ENCODE results near the gene GABARAP. TPM values are rescaled to one million over a fixed set of nuclear protein-coding genes. Genes with fewer than 3 reads are reported as not detected.

GABARAP gene
- total and polyA plus RNA-seq, 2 of the 4 experiments (the other 2 are of a cell fraction), result 77.8 to 780 TPM

DNA sequence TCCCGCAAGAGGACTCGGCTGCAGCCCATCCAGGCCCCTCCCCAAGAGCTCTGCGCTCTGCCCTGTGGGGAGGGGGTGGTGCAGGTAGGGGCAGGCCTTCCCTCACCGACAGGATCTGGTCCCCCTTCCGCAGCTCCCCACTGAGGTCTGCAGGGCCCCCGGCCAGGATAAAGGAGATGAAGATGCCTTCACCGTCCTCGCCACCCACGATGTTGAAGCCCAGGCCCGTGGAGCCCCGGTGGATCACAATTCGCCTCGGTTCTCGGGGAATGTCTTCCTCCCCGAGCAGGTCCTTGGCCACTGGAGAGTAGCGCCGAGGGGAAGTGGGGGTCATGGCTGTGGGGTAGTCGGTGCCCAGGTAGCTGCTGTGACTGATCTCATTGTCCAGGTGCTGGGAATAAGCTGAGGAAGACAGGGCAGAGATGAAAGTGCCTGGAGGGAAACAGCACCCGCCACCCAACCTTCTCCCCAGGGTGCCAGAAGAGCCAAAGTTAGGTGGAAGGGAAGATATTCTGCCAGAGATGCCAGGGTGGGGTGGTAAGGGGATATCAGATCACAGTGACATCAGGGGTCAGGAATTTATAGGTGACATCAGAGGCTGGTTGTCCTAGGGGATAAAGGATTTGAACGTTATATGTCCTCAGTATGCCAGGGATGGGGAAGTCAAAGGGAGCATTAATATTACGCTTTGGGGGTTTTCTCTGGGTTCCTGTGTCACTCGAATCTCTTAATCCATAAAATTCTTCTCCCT lies 45.4 kb downstream of the GABARAP start:
- Histone ChIP-seq H2BK5ac (ENCODE audit: low read depth, low read length, poor library complexity, severe bottlenecking) (no peak overlapping the region), H2BK20ac (ENCODE audit: low read depth, low read length) (no peak overlapping the region), H2AK9ac (replicated peaks; ENCODE audit: low read depth, low read length, poor library complexity) (peak overlapping the region; percentile 37), H3K4ac (ENCODE audit: low read depth, low read length) (no peak overlapping the region), H4K8ac (ENCODE audit: low read depth in 2 of 2, low read length in 2 of 2) (no peak overlapping the region), H3K9ac (ENCODE audit: low read depth, low read length) (no peak overlapping the region), H3K14ac (replicated peaks; ENCODE audit: low read depth, low read length) (no peak overlapping the region), H3K4me2 (ENCODE audit: low read depth, low read length) (no peak overlapping the region), H4K20me1 (ENCODE audit: insufficient read depth, low read length) (peaks cover 3% of the 10 kb centered on the region; the same call in 1 of the 2 replicates), H3K27ac (ENCODE audit: insufficient read depth, low read length) (no peak overlapping the region), H4K91ac (ENCODE audit: insufficient read depth, low read depth, low read length) (no peak overlapping the region), H3K36me3 (ENCODE audit: control insufficient read depth, insufficient read depth, low read length) (peaks cover 45% of the 10 kb centered on the region), H3K9me1 (ENCODE audit: insufficient read depth, low read length) (no peaks in the 10 kb centered on the region), H2BK120ac (ENCODE audit: low read depth, low read length) (no peak overlapping the region), H3K18ac (ENCODE audit: low read depth, low read length) (no peak overlapping the region), H2AK5ac (ENCODE audit: low read depth, low read length) (no peak overlapping the region), H3K79me1 (ENCODE audit: low read depth in 1 of 2, low read length in 2 of 2) (no peaks in the 10 kb centered on the region; a peak in 1 of 4 replicates), H3K56ac (ENCODE audit: extremely low read depth, insufficient read depth, low read length) (no peak overlapping the region), H3K27me3 (ENCODE audit: control insufficient read depth, insufficient read depth, low read length) (no peaks in the 10 kb centered on the region), H2BK15ac (ENCODE audit: low read depth, low read length) (no peak overlapping the region), H3K23ac (ENCODE audit: low read depth, low read length) (no peak overlapping the region), H2AFZ (replicated peaks; ENCODE audit: low read length, poor library complexity) (no peak overlapping the region), H3K9me3 (ENCODE audit: control insufficient read depth, insufficient read depth, low read length) (no peaks in the 10 kb centered on the region), H4K5ac (ENCODE audit: low read depth, low read length) (no peak overlapping the region), H3K4me3 (ENCODE audit: insufficient read depth, low read depth, low read length) (no peak overlapping the region), H3K4me1 (ENCODE audit: control insufficient read depth, insufficient read depth, low read length) (no peaks in the 10 kb centered on the region)
- POLR2A ChIA-PET (ENCODE audit: unreplicated experiment), result no interaction called here
- CTCF ChIA-PET, result no interaction called here
- intact Hi-C loops (cut with micrococcal nuclease) (no loop called here), dilution Hi-C loops (cut with HindIII; ENCODE audit: low sequenced_read_pairs, unreplicated experiment) (no loop called here), in situ Hi-C loops (cut with MboI; ENCODE audit: low sequenced_read_pairs) (no loop called here)
- TF ChIP-seq MXI1 (IDR thresholded peaks at IDR 0.05; ENCODE audit: borderline replicate concordance, low read depth, low read length) (no peak), BHLHE40 (IDR thresholded peaks at IDR 0.05; ENCODE audit: low read depth, low read length) (no peak), RCOR1 (IDR thresholded peaks at IDR 0.05; ENCODE audit: insufficient replicate concordance, low read length) (no peak), MAFK (IDR thresholded peaks at IDR 0.05; ENCODE audit: low read depth, low read length) (no peak)
- TF ChIP-seq, protein P1, sequence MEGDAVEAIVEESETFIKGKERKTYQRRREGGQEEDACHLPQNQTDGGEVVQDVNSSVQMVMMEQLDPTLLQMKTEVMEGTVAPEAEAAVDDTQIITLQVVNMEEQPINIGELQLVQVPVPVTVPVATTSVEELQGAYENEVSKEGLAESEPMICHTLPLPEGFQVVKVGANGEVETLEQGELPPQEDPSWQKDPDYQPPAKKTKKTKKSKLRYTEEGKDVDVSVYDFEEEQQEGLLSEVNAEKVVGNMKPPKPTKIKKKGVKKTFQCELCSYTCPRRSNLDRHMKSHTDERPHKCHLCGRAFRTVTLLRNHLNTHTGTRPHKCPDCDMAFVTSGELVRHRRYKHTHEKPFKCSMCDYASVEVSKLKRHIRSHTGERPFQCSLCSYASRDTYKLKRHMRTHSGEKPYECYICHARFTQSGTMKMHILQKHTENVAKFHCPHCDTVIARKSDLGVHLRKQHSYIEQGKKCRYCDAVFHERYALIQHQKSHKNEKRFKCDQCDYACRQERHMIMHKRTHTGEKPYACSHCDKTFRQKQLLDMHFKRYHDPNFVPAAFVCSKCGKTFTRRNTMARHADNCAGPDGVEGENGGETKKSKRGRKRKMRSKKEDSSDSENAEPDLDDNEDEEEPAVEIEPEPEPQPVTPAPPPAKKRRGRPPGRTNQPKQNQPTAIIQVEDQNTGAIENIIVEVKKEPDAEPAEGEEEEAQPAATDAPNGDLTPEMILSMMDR (conservative IDR thresholded peaks at IDR 0.05; ENCODE audit: low read depth, low read length), result no peak
- DNase-seq (no peak), ATAC-seq (ENCODE audit: low read depth) (no peak)
- BruUV-seq (replicated peaks), result no TSS peak
- 90% methylated on average over 2 of the region's 22 CpGs; no CpG with 5 or more reads in 1 of the 2 experiments for whole genome bisulfite sequencing, 2 experiments (ENCODE audit: extremely low coverage in 2 of 2, insufficient read length in 1 of 2)

All from IMR-90 (cell line).